ENCODE data around the gene PLA2G1B.

DNA sequence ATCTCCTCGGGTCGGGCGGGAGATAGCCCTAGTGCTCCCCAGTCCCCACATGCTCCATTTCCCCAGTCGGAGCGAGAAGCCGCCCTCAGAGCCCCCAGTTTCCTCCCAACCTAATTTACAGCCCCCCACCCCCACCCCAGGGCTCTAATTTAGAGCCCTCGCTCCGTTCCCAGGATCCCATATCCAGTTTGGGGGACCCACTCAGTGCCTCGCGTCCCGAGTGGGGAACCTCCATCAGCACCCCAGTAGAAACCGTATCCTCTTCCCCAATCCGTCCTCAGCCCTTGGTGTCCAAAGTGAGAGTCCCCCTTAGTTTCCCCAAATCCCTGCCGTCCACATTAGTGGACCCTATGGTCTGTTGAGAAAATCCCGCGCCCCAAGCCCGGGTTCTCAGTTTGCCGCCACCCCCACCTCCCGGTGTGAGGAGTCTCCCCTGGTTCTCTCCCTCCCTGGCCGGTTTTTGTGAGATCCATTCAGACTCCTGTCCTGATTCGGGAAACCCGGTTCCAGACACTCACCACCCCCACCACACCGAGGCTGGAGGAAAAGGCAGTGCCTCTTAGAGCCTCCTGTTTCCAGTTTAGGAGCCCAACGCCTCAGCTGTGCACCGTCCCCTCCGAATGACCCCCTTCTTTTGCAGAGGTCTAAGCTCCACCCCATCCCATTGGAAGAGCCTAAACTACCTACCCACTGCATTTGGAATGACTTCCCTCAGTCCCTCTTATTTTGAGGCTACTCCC lies 42.2 kb upstream of the PLA2G1B start:
- TF ChIP-seq, protein P1, sequence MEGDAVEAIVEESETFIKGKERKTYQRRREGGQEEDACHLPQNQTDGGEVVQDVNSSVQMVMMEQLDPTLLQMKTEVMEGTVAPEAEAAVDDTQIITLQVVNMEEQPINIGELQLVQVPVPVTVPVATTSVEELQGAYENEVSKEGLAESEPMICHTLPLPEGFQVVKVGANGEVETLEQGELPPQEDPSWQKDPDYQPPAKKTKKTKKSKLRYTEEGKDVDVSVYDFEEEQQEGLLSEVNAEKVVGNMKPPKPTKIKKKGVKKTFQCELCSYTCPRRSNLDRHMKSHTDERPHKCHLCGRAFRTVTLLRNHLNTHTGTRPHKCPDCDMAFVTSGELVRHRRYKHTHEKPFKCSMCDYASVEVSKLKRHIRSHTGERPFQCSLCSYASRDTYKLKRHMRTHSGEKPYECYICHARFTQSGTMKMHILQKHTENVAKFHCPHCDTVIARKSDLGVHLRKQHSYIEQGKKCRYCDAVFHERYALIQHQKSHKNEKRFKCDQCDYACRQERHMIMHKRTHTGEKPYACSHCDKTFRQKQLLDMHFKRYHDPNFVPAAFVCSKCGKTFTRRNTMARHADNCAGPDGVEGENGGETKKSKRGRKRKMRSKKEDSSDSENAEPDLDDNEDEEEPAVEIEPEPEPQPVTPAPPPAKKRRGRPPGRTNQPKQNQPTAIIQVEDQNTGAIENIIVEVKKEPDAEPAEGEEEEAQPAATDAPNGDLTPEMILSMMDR (IDR thresholded peaks at IDR 0.05) = no peak
- no peak for TF ChIP-seq POLR2AphosphoS5 (IDR thresholded peaks at IDR 0.05)
- TF ChIP-seq POLR2A (IDR thresholded peaks at IDR 0.05) = no peak
